Measurements from ENCODE around the gene EIF5AL1. TPM values are rescaled to one million over a fixed set of nuclear protein-coding genes. Genes with fewer than 3 reads are reported as not detected.

Gene EIF5AL1
- total RNA-seq, 1 donor from 2014 or later: 1.1 TPM

DNA sequence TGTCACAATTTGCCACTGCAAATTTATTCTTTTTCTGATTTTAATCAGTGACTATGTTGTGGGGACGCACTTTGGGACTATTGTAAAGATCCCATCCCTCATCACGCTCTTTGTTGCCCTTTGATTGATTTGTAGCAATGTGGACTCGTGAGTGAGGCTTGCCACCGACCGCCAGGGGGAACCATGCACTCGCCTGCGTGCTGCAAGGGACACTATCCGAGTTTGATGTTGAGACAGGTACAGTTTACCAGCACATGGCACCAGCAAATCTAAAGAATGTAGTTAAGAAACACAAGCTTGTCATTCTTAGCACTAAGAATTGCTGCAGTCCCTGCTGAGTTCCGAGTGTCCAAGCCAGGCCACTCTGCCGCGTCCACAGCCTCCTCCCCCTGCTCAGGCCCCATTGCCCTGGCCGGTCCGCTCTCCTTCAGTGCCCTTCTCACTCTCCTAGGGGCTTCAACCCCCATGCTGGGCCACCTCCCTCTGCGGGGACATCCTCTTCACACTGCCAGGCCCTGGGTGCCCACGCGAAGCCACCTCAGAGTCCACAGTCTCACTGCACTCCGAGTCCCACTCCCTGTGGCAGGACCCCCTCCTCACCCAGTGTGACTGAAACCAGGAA is 49.9 kb downstream of the EIF5AL1 start:
- H3K4me3 ChIP-seq (ENCODE audit: insufficient read depth, low read depth, low read length): no peak overlapping the region

DNA sequence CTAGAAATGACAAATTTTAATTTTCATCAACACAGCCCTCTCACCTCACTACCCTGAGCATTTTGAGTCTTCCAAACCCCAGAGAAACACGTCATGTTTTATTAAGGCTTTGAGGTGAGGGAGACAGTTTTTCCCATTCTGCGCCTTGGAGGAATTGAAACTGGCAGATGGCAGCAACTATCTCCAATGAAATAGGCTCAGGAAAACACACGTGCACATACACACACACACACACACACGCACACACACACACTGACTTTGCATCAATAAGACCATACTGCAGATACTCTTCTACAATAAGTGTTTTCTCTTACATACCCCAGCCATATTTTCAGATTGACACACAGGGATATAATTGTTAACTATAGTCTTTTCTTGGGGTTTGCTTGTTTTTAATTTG is 51.1 kb downstream of the EIF5AL1 start:
- Mint-ChIP-seq H3K27me3 (ENCODE audit: low read depth, unreplicated experiment) (peaks cover 10% of the 10 kb centered on the region), H3K27ac (ENCODE audit: unreplicated experiment) (no peak overlapping the region), H3K36me3 (ENCODE audit: low read depth, unreplicated experiment) (no peaks in the 10 kb centered on the region), H3K9me3 (ENCODE audit: unreplicated experiment) (no peaks in the 10 kb centered on the region), H3K4me1 (ENCODE audit: low read depth, unreplicated experiment) (no peaks in the 10 kb centered on the region), H3K4me3 (ENCODE audit: unreplicated experiment) (no peak overlapping the region)
- no peak overlapping the region for H2AFZ ChIP-seq (ENCODE audit: low read depth, low read length)
- no peaks in the 10 kb centered on the region for H4K20me1 ChIP-seq (ENCODE audit: insufficient read depth, low read length)
- DNase-seq (ENCODE audit: low read depth) (no peak), FAIRE-seq (no peak)
- no peak overlapping the region for H3K4me2 ChIP-seq (ENCODE audit: low read length)
- peaks cover 9% of the 10 kb centered on the region for H3K27me3 ChIP-seq (ENCODE audit: insufficient read depth, low read length)
- H3K4me1 ChIP-seq (ENCODE audit: insufficient read depth, low read length): no peaks in the 10 kb centered on the region
- TF ChIP-seq, protein P1, sequence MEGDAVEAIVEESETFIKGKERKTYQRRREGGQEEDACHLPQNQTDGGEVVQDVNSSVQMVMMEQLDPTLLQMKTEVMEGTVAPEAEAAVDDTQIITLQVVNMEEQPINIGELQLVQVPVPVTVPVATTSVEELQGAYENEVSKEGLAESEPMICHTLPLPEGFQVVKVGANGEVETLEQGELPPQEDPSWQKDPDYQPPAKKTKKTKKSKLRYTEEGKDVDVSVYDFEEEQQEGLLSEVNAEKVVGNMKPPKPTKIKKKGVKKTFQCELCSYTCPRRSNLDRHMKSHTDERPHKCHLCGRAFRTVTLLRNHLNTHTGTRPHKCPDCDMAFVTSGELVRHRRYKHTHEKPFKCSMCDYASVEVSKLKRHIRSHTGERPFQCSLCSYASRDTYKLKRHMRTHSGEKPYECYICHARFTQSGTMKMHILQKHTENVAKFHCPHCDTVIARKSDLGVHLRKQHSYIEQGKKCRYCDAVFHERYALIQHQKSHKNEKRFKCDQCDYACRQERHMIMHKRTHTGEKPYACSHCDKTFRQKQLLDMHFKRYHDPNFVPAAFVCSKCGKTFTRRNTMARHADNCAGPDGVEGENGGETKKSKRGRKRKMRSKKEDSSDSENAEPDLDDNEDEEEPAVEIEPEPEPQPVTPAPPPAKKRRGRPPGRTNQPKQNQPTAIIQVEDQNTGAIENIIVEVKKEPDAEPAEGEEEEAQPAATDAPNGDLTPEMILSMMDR (IDR thresholded peaks at IDR 0.05; ENCODE audit: insufficient read depth, low read depth, low read length): no peak
- TF ChIP-seq EZH2 (IDR thresholded peaks at IDR 0.05; ENCODE audit: insufficient read depth, low read length): no peak
- H3K9me3 ChIP-seq (ENCODE audit: insufficient read depth, low read depth, low read length): no peaks in the 10 kb centered on the region
- no peaks in the 10 kb centered on the region for H3K79me2 ChIP-seq (ENCODE audit: insufficient read depth, low read length)
- H3K36me3 ChIP-seq (ENCODE audit: insufficient read depth, low read length): no peaks in the 10 kb centered on the region
- no peak overlapping the region for H3K27ac ChIP-seq (ENCODE audit: low read depth, low read length)
- H3K4me3 ChIP-seq (ENCODE audit: insufficient read depth, low read depth, low read length): no peak overlapping the region
- no peak overlapping the region for H3K9ac ChIP-seq (ENCODE audit: low read length)

More for the DNA sequence above, 49.9 kb downstream of the EIF5AL1 start:
- Histone ChIP-seq H2AFZ (ENCODE audit: low read depth, low read length) (peak overlapping the region; percentile 23), H3K36me3 (ENCODE audit: insufficient read depth, low read length) (no peaks in the 10 kb centered on the region), H3K27ac (ENCODE audit: low read depth, low read length) (no peak overlapping the region), H3K9ac (ENCODE audit: low read length) (no peak overlapping the region), H3K27me3 (ENCODE audit: insufficient read depth, low read length) (peaks cover 9% of the 10 kb centered on the region), H3K79me2 (ENCODE audit: insufficient read depth, low read length) (no peaks in the 10 kb centered on the region), H3K4me2 (ENCODE audit: low read length) (peak overlapping the region; percentile 54), H3K4me1 (ENCODE audit: insufficient read depth, low read length) (no peaks in the 10 kb centered on the region), H4K20me1 (ENCODE audit: insufficient read depth, low read length) (no peaks in the 10 kb centered on the region), H3K9me3 (ENCODE audit: insufficient read depth, low read depth, low read length) (no peaks in the 10 kb centered on the region)
- FAIRE-seq: no peak
- TF ChIP-seq, protein P1 (IDR thresholded peaks at IDR 0.05; ENCODE audit: insufficient read depth, low read depth, low read length): peak; percentile 87
- TF ChIP-seq EZH2 (IDR thresholded peaks at IDR 0.05; ENCODE audit: insufficient read depth, low read length): peak; percentile 30
- Mint-ChIP-seq H3K27me3 (ENCODE audit: low read depth, unreplicated experiment) (peaks cover 21% of the 10 kb centered on the region), H3K36me3 (ENCODE audit: low read depth, unreplicated experiment) (no peaks in the 10 kb centered on the region), H3K27ac (ENCODE audit: unreplicated experiment) (no peak overlapping the region), H3K4me3 (ENCODE audit: unreplicated experiment) (no peak overlapping the region), H3K9me3 (ENCODE audit: unreplicated experiment) (no peaks in the 10 kb centered on the region), H3K4me1 (ENCODE audit: low read depth, unreplicated experiment) (no peaks in the 10 kb centered on the region)
- DNase-seq (ENCODE audit: low read depth): peak; percentile 26

Other genes starting within 250 kb of the EIF5AL1 start
- gene PPIF, start 165.1 kb upstream of the EIF5AL1 start, total RNA-seq: 25.3 and 31.7 TPM in 2 replicates
- gene ZCCHC24, start 66.9 kb upstream of the EIF5AL1 start, total RNA-seq: 21.4 and 26.2 TPM in 2 replicates
- gene SFTPA2, start 47.9 kb downstream of the EIF5AL1 start, total RNA-seq: not detected in 2 replicates
- not detected in 2 replicates for gene SFTPA1, start 98.4 kb downstream of the EIF5AL1 start, total RNA-seq
- gene NUTM2B, start 190.7 kb downstream of the EIF5AL1 start, total RNA-seq: 0.70 TPM in 1 of 2 replicates, not detected in the other